ENCODE results near the gene EFS. TPM values are rescaled to one million over a fixed set of nuclear protein-coding genes. Genes with fewer than 3 reads are reported as not detected.

The EFS gene
- total RNA-seq: 1.6 TPM
- 5.2 TPM for polyA plus RNA-seq
- long read RNA-seq, donor 1: 0 reads
- long read RNA-seq, donor 2: 0 reads
- long read RNA-seq, donor 3: 0 reads
- long read RNA-seq, donor 4, partial matches to known transcripts: 0 of 1 reads
- long read RNA-seq, donor 4, other reads (novel, unspliced or antisense): 0 of 1 reads
- long read RNA-seq, donor 5, partial matches to known transcripts: 5 of 6 reads
- long read RNA-seq, donor 5, other reads (novel, unspliced or antisense): 0 of 6 reads
- long read RNA-seq, donor 6, partial matches to known transcripts: 0 of 3 reads
- long read RNA-seq, donor 6, other reads (novel, unspliced or antisense): 0 of 3 reads
- long read RNA-seq, donor 7: 0 reads
- long read RNA-seq, donor 8: 0 reads
- long read RNA-seq, donor 9: 0 reads
- long read RNA-seq, donor 10, partial matches to known transcripts: 0 of 1 reads
- long read RNA-seq, donor 10, other reads (novel, unspliced or antisense): 0 of 1 reads

- H3K4me1 ChIP-seq (ENCODE audit: control insufficient read depth in 2 of 2, insufficient read depth in 2 of 2, low read length in 2 of 2): no peaks in the 10 kb centered on the region
- no peak for DNase-seq (ENCODE audit: low read depth in 6 of 9, low spot score in 9 of 9)
- H3K27ac ChIP-seq (ENCODE audit: low read depth in 1 of 2, low read length in 1 of 2): peak within 1 kb of the TSS; percentile 55 to 77
- peaks cover 41 to 76% of the 10 kb centered on the region in 2 donors for H3K27me3 ChIP-seq (ENCODE audit: control insufficient read depth in 2 of 2, insufficient read depth in 1 of 2, low read length in 1 of 2)
- no peaks in the 10 kb centered on the region for H3K36me3 ChIP-seq (ENCODE audit: control insufficient read depth in 2 of 2, insufficient read depth in 2 of 2, low read length in 1 of 2)
- WGBS: 3% methylated on average over 74 of the region's 74 CpGs
- peak within 1 kb of the TSS; percentile 5 to 22 for H3K4me3 ChIP-seq (ENCODE audit: low read length in 2 of 2)
- peaks cover 0 to 4% of the 10 kb centered on the region in 2 donors for H3K9me3 ChIP-seq (ENCODE audit: control insufficient read depth in 2 of 2, insufficient read depth in 1 of 2, low read length in 1 of 2)
Observed at GRCh38 chr14:23365036-23365731, at the start of gene EFS. Gene EFS (minus strand): TSS chr14:23365172. CDS start chr14:23365025, 147 bp downstream.

DNA sequence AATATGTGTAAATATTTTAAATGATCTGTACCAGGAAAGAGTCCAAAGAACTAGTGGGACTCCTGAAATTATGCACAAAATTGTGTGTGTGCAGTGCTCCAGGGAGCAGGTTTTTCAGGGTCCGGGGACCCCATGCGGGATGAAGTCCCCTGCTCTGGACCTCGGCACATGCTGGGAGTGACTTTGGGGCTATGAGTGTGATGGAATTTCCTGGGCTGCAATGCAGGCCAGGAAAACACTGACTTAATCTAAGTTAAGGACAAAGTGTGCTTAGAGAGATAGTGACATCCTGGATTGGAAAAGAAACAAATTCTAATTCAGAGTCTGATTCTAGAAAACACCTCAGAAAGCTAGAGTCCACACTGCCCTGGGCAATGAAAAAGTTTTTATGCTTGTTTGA, 49.3 kb upstream of the EFS start:
- Histone ChIP-seq H3K27ac (ENCODE audit: low read depth in 1 of 2, low read length in 1 of 2) (no peak overlapping the region), H3K27me3 (ENCODE audit: control insufficient read depth in 2 of 2, insufficient read depth in 1 of 2, low read length in 1 of 2) (no peaks in the 10 kb centered on the region), H3K4me3 (ENCODE audit: low read length in 2 of 2) (no peak overlapping the region), H3K9me3 (ENCODE audit: control insufficient read depth in 2 of 2, insufficient read depth in 1 of 2, low read length in 1 of 2) (no peaks in the 10 kb centered on the region), H3K36me3 (ENCODE audit: control insufficient read depth in 2 of 2, insufficient read depth in 2 of 2, low read length in 1 of 2) (no peaks in the 10 kb centered on the region), H3K4me1 (ENCODE audit: control insufficient read depth in 2 of 2, insufficient read depth in 2 of 2, low read length in 2 of 2) (no peaks in the 10 kb centered on the region)
- DNase-seq (ENCODE audit: low read depth in 6 of 9, low spot score in 9 of 9): no peak
- WGBS: 78% methylated on average over 3 of the region's 3 CpGs

- Histone ChIP-seq H3K36me3 (ENCODE audit: control insufficient read depth in 2 of 2, insufficient read depth in 2 of 2, low read length in 1 of 2) (no peaks in the 10 kb centered on the region), H3K27ac (ENCODE audit: low read depth in 1 of 2, low read length in 1 of 2) (no peak overlapping the region), H3K9me3 (ENCODE audit: control insufficient read depth in 2 of 2, insufficient read depth in 1 of 2, low read length in 1 of 2) (no peaks in the 10 kb centered on the region), H3K27me3 (ENCODE audit: control insufficient read depth in 2 of 2, insufficient read depth in 1 of 2, low read length in 1 of 2) (no peaks in the 10 kb centered on the region), H3K4me1 (ENCODE audit: control insufficient read depth in 2 of 2, insufficient read depth in 2 of 2, low read length in 2 of 2) (no peaks in the 10 kb centered on the region), H3K4me3 (ENCODE audit: low read length in 2 of 2) (no peak overlapping the region)
- 95% methylated on average over 16 of the region's 16 CpGs for WGBS
- DNase-seq (ENCODE audit: low read depth in 6 of 9, low spot score in 9 of 9): no peak
Observed at GRCh38 chr14:23413681-23414080, 48.7 kb upstream of the EFS start.

- H3K27me3 ChIP-seq (ENCODE audit: control insufficient read depth in 2 of 2, insufficient read depth in 1 of 2, low read length in 1 of 2): no peaks in the 10 kb centered on the region
- H3K27ac ChIP-seq (ENCODE audit: low read depth in 1 of 2, low read length in 1 of 2): no peak overlapping the region
- no peaks in the 10 kb centered on the region for H3K4me1 ChIP-seq (ENCODE audit: control insufficient read depth in 2 of 2, insufficient read depth in 2 of 2, low read length in 2 of 2)
- no peaks in the 10 kb centered on the region for H3K9me3 ChIP-seq (ENCODE audit: control insufficient read depth in 2 of 2, insufficient read depth in 1 of 2, low read length in 1 of 2)
- no peak for DNase-seq (ENCODE audit: low read depth in 6 of 9, low spot score in 9 of 9)
- no peaks in the 10 kb centered on the region for H3K36me3 ChIP-seq (ENCODE audit: control insufficient read depth in 2 of 2, insufficient read depth in 2 of 2, low read length in 1 of 2)
- WGBS: 96% methylated on average over 14 of the region's 14 CpGs
- no peak overlapping the region for H3K4me3 ChIP-seq (ENCODE audit: low read length in 2 of 2)
Observed at GRCh38 chr14:23411563-23412525, 46.9 kb upstream of the EFS start.

GRCh38 chr14:23409966-23410635, 45.1 kb upstream of the EFS start:
- no peak overlapping the region for H3K4me3 ChIP-seq (ENCODE audit: low read length in 2 of 2)
- 90% methylated on average over 14 of the region's 14 CpGs for WGBS
- no peaks in the 10 kb centered on the region for H3K4me1 ChIP-seq (ENCODE audit: control insufficient read depth in 2 of 2, insufficient read depth in 2 of 2, low read length in 2 of 2)
- H3K36me3 ChIP-seq (ENCODE audit: control insufficient read depth in 2 of 2, insufficient read depth in 2 of 2, low read length in 1 of 2): no peaks in the 10 kb centered on the region
- DNase-seq (ENCODE audit: low read depth in 6 of 9, low spot score in 9 of 9): no peak
- no peaks in the 10 kb centered on the region for H3K27me3 ChIP-seq (ENCODE audit: control insufficient read depth in 2 of 2, insufficient read depth in 1 of 2, low read length in 1 of 2)
- no peak overlapping the region for H3K27ac ChIP-seq (ENCODE audit: low read depth in 1 of 2, low read length in 1 of 2)
- no peaks in the 10 kb centered on the region for H3K9me3 ChIP-seq (ENCODE audit: control insufficient read depth in 2 of 2, insufficient read depth in 1 of 2, low read length in 1 of 2)

DNA sequence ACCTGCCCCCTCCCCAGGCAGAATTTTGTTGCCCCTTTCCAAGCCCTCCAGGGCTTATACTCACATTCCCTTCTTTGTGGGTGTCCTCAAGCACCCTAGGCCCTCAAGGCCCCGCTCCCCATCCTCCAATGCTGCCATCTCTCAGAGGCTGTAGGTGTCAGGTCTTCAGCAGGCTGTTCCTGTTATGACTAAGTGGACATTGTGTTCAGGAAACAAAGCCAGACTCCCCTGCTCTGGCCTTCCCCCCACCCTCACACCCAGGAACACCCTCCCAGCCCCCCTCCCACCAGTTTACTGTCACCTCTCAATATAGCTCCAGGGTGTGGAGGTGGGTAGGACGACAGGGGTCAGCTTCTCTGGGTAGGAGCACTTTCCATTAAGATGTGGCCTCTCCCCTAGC, 44.5 kb upstream of the EFS start:
- H3K4me3 ChIP-seq (ENCODE audit: low read length in 2 of 2): no peak overlapping the region
- no peak overlapping the region for H3K27ac ChIP-seq (ENCODE audit: low read depth in 1 of 2, low read length in 1 of 2)
- H3K36me3 ChIP-seq (ENCODE audit: control insufficient read depth in 2 of 2, insufficient read depth in 2 of 2, low read length in 1 of 2): no peaks in the 10 kb centered on the region
- 86% methylated on average over 2 of the region's 2 CpGs for WGBS
- no peaks in the 10 kb centered on the region for H3K4me1 ChIP-seq (ENCODE audit: control insufficient read depth in 2 of 2, insufficient read depth in 2 of 2, low read length in 2 of 2)
- DNase-seq (ENCODE audit: low read depth in 6 of 9, low spot score in 9 of 9): no peak
- no peaks in the 10 kb centered on the region for H3K9me3 ChIP-seq (ENCODE audit: control insufficient read depth in 2 of 2, insufficient read depth in 1 of 2, low read length in 1 of 2)
- no peaks in the 10 kb centered on the region for H3K27me3 ChIP-seq (ENCODE audit: control insufficient read depth in 2 of 2, insufficient read depth in 1 of 2, low read length in 1 of 2)

DNA sequence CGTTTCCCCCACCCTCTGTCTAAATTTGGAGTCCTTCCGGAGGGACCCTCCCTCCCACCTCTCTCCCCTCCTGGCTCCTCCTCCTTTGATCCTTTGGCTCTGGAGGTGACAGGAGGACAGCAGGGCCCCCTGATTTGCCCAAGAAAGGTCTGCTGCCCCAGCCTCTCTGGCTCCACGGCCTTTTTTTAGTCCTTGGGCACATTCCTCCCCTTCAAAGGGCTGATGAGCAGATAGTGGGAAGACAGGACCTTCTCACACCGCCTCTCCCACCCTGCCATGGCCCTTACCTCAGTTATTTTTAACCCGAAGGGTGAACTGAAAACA, 43.3 kb upstream of the EFS start:
- no peaks in the 10 kb centered on the region for H3K9me3 ChIP-seq (ENCODE audit: control insufficient read depth in 2 of 2, insufficient read depth in 1 of 2, low read length in 1 of 2)
- no peaks in the 10 kb centered on the region for H3K4me1 ChIP-seq (ENCODE audit: control insufficient read depth in 2 of 2, insufficient read depth in 2 of 2, low read length in 2 of 2)
- H3K36me3 ChIP-seq (ENCODE audit: control insufficient read depth in 2 of 2, insufficient read depth in 2 of 2, low read length in 1 of 2): no peaks in the 10 kb centered on the region
- H3K4me3 ChIP-seq (ENCODE audit: low read length in 2 of 2): no peak overlapping the region
- 82% methylated on average over 5 of the region's 5 CpGs for WGBS
- no peaks in the 10 kb centered on the region for H3K27me3 ChIP-seq (ENCODE audit: control insufficient read depth in 2 of 2, insufficient read depth in 1 of 2, low read length in 1 of 2)
- no peak overlapping the region for H3K27ac ChIP-seq (ENCODE audit: low read depth in 1 of 2, low read length in 1 of 2)
- no peak for DNase-seq (ENCODE audit: low read depth in 6 of 9, low spot score in 9 of 9)

- no peak within 1 kb of the TSS for H3K27ac ChIP-seq (ENCODE audit: low read depth in 1 of 2, low read length in 1 of 2)
- no peak within 1 kb of the TSS for H3K4me3 ChIP-seq (ENCODE audit: low read length in 2 of 2)
- 91% methylated on average over 15 of the region's 15 CpGs for WGBS
- no peaks in the 10 kb centered on the region for H3K4me1 ChIP-seq (ENCODE audit: control insufficient read depth in 2 of 2, insufficient read depth in 2 of 2, low read length in 2 of 2)
- no peak for DNase-seq (ENCODE audit: low read depth in 6 of 9, low spot score in 9 of 9)
- no peaks in the 10 kb centered on the region for H3K27me3 ChIP-seq (ENCODE audit: control insufficient read depth in 2 of 2, insufficient read depth in 1 of 2, low read length in 1 of 2)
- no peaks in the 10 kb centered on the region for H3K36me3 ChIP-seq (ENCODE audit: control insufficient read depth in 2 of 2, insufficient read depth in 2 of 2, low read length in 1 of 2)
- no peaks in the 10 kb centered on the region for H3K9me3 ChIP-seq (ENCODE audit: control insufficient read depth in 2 of 2, insufficient read depth in 1 of 2, low read length in 1 of 2)
Observed at GRCh38 chr14:23407516-23408306, 42.7 kb upstream of the EFS start, which contains the start of gene MYH6. Gene MYH6 (minus strand): TSS chr14:23408273. CDS start chr14:23407223, 1,050 bp downstream.

Data from thymus (tissue), 14 donors.